ENCODE measurements around the gene CCDC178.

DNA sequence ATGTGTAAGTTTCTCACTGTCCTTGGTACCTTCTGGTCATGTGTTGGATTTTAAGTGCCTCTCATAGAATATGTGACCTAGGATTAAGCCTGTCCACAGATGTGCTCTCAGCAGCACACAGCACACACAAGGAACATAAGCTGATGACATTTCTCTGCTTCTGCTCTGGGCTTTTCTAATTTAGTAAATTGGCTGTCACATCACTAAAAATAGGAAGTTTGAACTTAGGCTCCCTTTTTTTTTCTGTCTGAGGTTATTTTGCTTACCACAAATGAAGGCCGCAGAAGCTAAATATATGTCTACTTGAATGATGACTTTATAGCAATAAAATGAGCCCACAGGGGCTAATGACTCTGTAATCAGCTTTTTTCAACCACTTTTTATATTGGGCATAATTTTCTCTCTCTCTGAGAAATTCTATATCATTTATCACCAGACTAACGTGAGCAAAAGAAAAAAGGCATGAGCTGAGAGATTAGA is 517.5 kb downstream of the CCDC178 start:
- no peak for TF ChIP-seq SUZ12 (IDR thresholded peaks at IDR 0.05; ENCODE audit: extremely low read depth, insufficient read depth, insufficient read length)
- TF ChIP-seq ZNF274 (IDR thresholded peaks at IDR 0.05; ENCODE audit: low read depth, low read length): no peak
- TF ChIP-seq YY1 (IDR thresholded peaks at IDR 0.05; ENCODE audit: insufficient read depth, insufficient read length): no peak
